Fibroblast of lung (primary cell): Measurements from ENCODE around the gene ASIC4.

Experiments used
- EZH2 ChIP-seq: IDR thresholded peaks from 2 replicates; pipeline ENCODE4 v1.5.1; 2012; ENCODE audit warnings: low read length, control low read depth, mild to moderate bottlenecking; ENCODE audit errors: missing control alignments
- TF ChIP-seq, protein P1 (sequence below), 2 donors: IDR thresholded peaks in 1 of 2; conservative IDR thresholded peaks in 1 of 2; 1 replicate in 1 of 2; 2 replicates in 1 of 2; pipeline ENCODE4 v1.5.1; 2011 to 2012; ENCODE audit warnings: low read length in 2 of 2, control low read depth in 1 of 2, inconsistent platforms in 1 of 2, low read depth in 1 of 2, mild to moderate bottlenecking in 1 of 2

DNA sequence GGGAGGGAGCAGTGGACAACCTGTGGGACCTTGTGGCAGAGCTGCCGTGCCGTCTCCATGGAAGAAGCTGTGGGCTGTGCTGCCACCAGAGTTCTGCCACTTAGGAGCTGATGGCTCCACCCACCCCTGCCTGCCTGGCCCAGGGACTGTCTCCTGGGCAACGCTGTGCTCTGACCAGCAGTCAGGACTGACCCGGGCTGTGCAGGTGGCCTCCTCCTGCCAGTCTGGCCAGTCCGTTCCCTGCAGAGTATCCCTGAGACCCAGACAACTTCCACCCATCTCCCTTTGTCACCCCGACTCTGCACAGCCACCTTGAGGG is 12.8 kb downstream of the ASIC4 start:
- TF ChIP-seq, protein P1, sequence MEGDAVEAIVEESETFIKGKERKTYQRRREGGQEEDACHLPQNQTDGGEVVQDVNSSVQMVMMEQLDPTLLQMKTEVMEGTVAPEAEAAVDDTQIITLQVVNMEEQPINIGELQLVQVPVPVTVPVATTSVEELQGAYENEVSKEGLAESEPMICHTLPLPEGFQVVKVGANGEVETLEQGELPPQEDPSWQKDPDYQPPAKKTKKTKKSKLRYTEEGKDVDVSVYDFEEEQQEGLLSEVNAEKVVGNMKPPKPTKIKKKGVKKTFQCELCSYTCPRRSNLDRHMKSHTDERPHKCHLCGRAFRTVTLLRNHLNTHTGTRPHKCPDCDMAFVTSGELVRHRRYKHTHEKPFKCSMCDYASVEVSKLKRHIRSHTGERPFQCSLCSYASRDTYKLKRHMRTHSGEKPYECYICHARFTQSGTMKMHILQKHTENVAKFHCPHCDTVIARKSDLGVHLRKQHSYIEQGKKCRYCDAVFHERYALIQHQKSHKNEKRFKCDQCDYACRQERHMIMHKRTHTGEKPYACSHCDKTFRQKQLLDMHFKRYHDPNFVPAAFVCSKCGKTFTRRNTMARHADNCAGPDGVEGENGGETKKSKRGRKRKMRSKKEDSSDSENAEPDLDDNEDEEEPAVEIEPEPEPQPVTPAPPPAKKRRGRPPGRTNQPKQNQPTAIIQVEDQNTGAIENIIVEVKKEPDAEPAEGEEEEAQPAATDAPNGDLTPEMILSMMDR (conservative IDR thresholded peaks at IDR 0.05 in 1 of 2, IDR thresholded peaks at IDR 0.05 in 1 of 2; ENCODE audit: low read depth in 1 of 2, low read length in 2 of 2): no peak
- TF ChIP-seq EZH2: no peak
